Right lobe of liver (tissue), 6 donors: ENCODE data around the gene PITPNM3. TPM values are rescaled to one million over a fixed set of nuclear protein-coding genes. Genes with fewer than 3 reads are reported as not detected.
A peak's percentile ranks its signal among the peaks of the same experiment; 100 is the strongest.

ENCODE experiments used
- ATAC-seq, 4 donors: fragments of 200-7000 bp; cut with Tn5 transposase; one replicate each; pipeline ENCODE4 v1.9.1; 2020; ENCODE audit warnings: mild to moderate bottlenecking in 4 of 4, moderate library complexity in 4 of 4
- DNase-seq, 3 donors: peaks; one replicate each; pipeline ENCODE4 v3.0.0-alpha.2; 2020
- H3K27ac ChIP-seq, 3 donors: fragments of 200-600 bp; one replicate each; pipeline ENCODE4 v1.8.0; 2022
- H3K27me3 ChIP-seq, 2 donors: fragments of 200-600 bp; one replicate each; pipeline ENCODE4 v1.8.0; 2022
- H3K36me3 ChIP-seq, 4 donors: fragments of 200-600 bp; sonication (generic) in 1 of 4; one replicate each; pipeline versions ENCODE4 v1.5.1 to v1.8.0; 2017 to 2022; ENCODE audit warnings: control low read depth in 1 of 4
- H3K4me1 ChIP-seq, 4 donors: fragments of 200-600 bp; sonication (generic) in 1 of 4; one replicate each; pipeline versions ENCODE4 v1.5.1 to v1.8.0; 2017 to 2022; ENCODE audit warnings: control low read depth in 1 of 4
- H3K4me3 ChIP-seq, 3 donors: fragments of 200-600 bp; one replicate each; pipeline ENCODE4 v1.8.0; 2022
- H3K9me3 ChIP-seq, 4 donors: fragments of 200-600 bp; sonication (generic) in 1 of 4; one replicate each; pipeline versions ENCODE4 v1.5.1 to v1.8.0; 2017 to 2022; ENCODE audit warnings: control low read depth in 1 of 4
- CTCF ChIP-seq, 4 donors: fragments of 200-600 bp in 3 of 4; fragments of 450-650 bp in 1 of 4; IDR thresholded peaks; one replicate each; pipeline versions ENCODE4 v1.5.1 to v1.8.0; 2016 to 2022; ENCODE audit warnings: antibody characterized with exemption in 4 of 4, mild to moderate bottlenecking in 2 of 4
- POLR2A ChIP-seq: fragments of 450-650 bp; IDR thresholded peaks from one replicate; pipeline ENCODE4 v1.6.1; 2017; ENCODE audit warnings: antibody characterized with exemption, mild to moderate bottlenecking
- WGBS: methylation state at CpG from one replicate; pipeline ENCODE4 v1.1.6; 2018; ENCODE audit warnings: low coverage, low lambda C conversion rate; ENCODE audit not compliant: insufficient coverage; ENCODE audit errors: missing lambda C conversion rate; 5-methylcytosine and 5-hydroxymethylcytosine counted together
- intact Hi-C, 2 donors: fragments of 100-400 bp; cut with DNase I; formaldehyde crosslinking; loops; one replicate each; pipeline versions ENCODE4 v1.11.2 to v1.14.1; 2022
- total RNA-seq, 6 experiments: library from RNA; depleted of rRNA in 2 of 6; stranded (reverse); fragments of >200 nt in 2 of 6; fragmentation: NEBNext Ultra II Directional in 3 of 6; extraction: Animal tissue kit (Norgen Biotek cat#: 25700) in 3 of 6; gene quantifications; one replicate each; pipeline versions ENCODE4 v1.1.0 to v1.2.4, GENCODE V29; 2016 to 2023
- donor health status: DM: no; HTN: yes; CAD: no.
- donor health status: DM: no; HTN: no; CAD: no.
- donor health status: DM: no; HTN: no; CAD: no.
- donor health status: DM: no; HTN: yes; CAD: no.
- donor health status: DM: no; HTN: yes; CAD: no.

PITPNM3 gene
- total RNA-seq, 6 experiments from 2014 or later, result 0.91 to 3.8 (median 1.2) TPM

GRCh38 chr17:6421700-6422604, 134.4 kb downstream of the PITPNM3 start:
- WGBS, result 28% methylated on average over 8 of the region's 13 CpGs

GRCh38 chr17:6420173-6420641, 136.1 kb downstream of the PITPNM3 start:
- 8% methylated on average over 4 of the region's 13 CpGs for WGBS
- Histone ChIP-seq H3K27me3 (no peaks in the 10 kb centered on the region), H3K27ac (no peak overlapping the region), H3K9me3 (no peaks in the 10 kb centered on the region), H3K4me1 (no peaks in the 10 kb centered on the region), H3K4me3 (no peak overlapping the region), H3K36me3 (no peaks in the 10 kb centered on the region)
- peak in 1 of 4 donors; percentile 29 for ATAC-seq
- intact Hi-C loops, result loop anchor here (5.0 kb wide), 2 partner anchors 823 to 833 kb away; no protein-coding TSS in a partner anchor
- no peak for TF ChIP-seq POLR2A
- TF ChIP-seq CTCF (IDR thresholded peaks at IDR 0.05), result peak in 3 of 4 donors; percentile 16 to 30 (median 25)
- DNase-seq, result no peak

More at GRCh38 chr17:6421700-6422604, 134.4 kb downstream of the PITPNM3 start:
- H3K27ac ChIP-seq, result no peak overlapping the region
- H3K4me3 ChIP-seq, result no peak overlapping the region
- DNase-seq (peak; percentile 81 to 83 (median 81)), ATAC-seq (peak; percentile 89 to 97 (median 93))
- H3K4me1 ChIP-seq, result no peaks in the 10 kb centered on the region
- TF ChIP-seq CTCF (IDR thresholded peaks at IDR 0.05) (peak; percentile 80 to 83 (median 83)), POLR2A (no peak)
- intact Hi-C loops, result loop anchor here (5.0 kb wide), 2 partner anchors 825 to 835 kb away; no protein-coding TSS in a partner anchor
- H3K27me3 ChIP-seq, result no peaks in the 10 kb centered on the region
- no peaks in the 10 kb centered on the region for H3K36me3 ChIP-seq
- no peaks in the 10 kb centered on the region for H3K9me3 ChIP-seq

GRCh38 chr17:6415616-6416015, 140.7 kb downstream of the PITPNM3 start:
- intact Hi-C loops, result no loop called here
- TF ChIP-seq POLR2A, result no peak
- TF ChIP-seq CTCF (IDR thresholded peaks at IDR 0.05), result no peak
- Histone ChIP-seq H3K4me3 (no peak overlapping the region), H3K27me3 (no peaks in the 10 kb centered on the region), H3K4me1 (no peaks in the 10 kb centered on the region), H3K36me3 (no peaks in the 10 kb centered on the region), H3K9me3 (no peaks in the 10 kb centered on the region), H3K27ac (no peak overlapping the region)
- DNase-seq, result no peak
- WGBS, result 69% methylated on average over 3 of the region's 8 CpGs
- no peak for ATAC-seq

- H3K36me3 ChIP-seq, result no peaks in the 10 kb centered on the region
- no peaks in the 10 kb centered on the region for H3K27me3 ChIP-seq
- peak; percentile 42 to 72 (median 61) for ATAC-seq
- no peaks in the 10 kb centered on the region for H3K4me1 ChIP-seq
- H3K4me3 ChIP-seq, result no peak overlapping the region
- DNase-seq, result no peak
- 50% methylated on average over 1 of the region's 1 CpG for WGBS
- no peak overlapping the region for H3K27ac ChIP-seq
- intact Hi-C loops, result no loop called here
- no peaks in the 10 kb centered on the region for H3K9me3 ChIP-seq
- TF ChIP-seq POLR2A, result no peak
- peak; percentile 26 to 49 (median 34) for TF ChIP-seq CTCF (IDR thresholded peaks at IDR 0.05)
Measured at GRCh38 chr17:6413065-6413464, 143.3 kb downstream of the PITPNM3 start.
